Measurements from ENCODE around the gene CAB39.

CAB39 gene

GRCh38 chr2:230865307-230865765, 152.7 kb downstream of the CAB39 start:
- no peak for DNase-seq

GRCh38 chr2:230865766-230866755, 153.4 kb downstream of the CAB39 start:
- DNase-seq = no peak

- DNase-seq = peak; percentile 58
These were observed 154.3 kb downstream of the CAB39 start for GRCh38 chr2:230866756-230867523.

- no peak for DNase-seq
These were observed 155.7 kb downstream of the CAB39 start for GRCh38 chr2:230868161-230868946.

- DNase-seq = no peak
These were observed 156.6 kb downstream of the CAB39 start for GRCh38 chr2:230868947-230869913.

GRCh38 chr2:230869914-230870543, 157.4 kb downstream of the CAB39 start:
- no peak for DNase-seq
